Measurements from ENCODE around the gene MTMR2.

DNA sequence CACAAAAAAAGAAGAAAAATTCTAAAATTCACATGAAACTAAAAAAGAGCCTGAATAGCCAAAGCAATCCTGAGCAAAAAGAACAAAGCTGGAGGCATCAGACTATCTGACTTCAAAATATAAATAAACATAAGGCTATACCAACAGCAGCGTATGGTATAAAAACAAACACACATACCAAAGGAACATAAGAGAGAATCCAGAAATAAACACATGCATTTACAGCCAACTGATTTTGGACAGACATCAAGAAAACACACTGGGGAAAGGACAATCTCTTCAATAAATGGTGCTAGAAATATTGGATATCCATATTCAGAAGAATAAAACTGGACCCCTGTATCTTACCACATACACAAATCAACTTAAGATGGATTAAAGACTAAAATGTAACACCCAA is 2.8 kb upstream of the MTMR2 start:
- TF ChIP-seq, protein P1, sequence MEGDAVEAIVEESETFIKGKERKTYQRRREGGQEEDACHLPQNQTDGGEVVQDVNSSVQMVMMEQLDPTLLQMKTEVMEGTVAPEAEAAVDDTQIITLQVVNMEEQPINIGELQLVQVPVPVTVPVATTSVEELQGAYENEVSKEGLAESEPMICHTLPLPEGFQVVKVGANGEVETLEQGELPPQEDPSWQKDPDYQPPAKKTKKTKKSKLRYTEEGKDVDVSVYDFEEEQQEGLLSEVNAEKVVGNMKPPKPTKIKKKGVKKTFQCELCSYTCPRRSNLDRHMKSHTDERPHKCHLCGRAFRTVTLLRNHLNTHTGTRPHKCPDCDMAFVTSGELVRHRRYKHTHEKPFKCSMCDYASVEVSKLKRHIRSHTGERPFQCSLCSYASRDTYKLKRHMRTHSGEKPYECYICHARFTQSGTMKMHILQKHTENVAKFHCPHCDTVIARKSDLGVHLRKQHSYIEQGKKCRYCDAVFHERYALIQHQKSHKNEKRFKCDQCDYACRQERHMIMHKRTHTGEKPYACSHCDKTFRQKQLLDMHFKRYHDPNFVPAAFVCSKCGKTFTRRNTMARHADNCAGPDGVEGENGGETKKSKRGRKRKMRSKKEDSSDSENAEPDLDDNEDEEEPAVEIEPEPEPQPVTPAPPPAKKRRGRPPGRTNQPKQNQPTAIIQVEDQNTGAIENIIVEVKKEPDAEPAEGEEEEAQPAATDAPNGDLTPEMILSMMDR (IDR thresholded peaks at IDR 0.05): no peak
- no peak for TF ChIP-seq MAFK (IDR thresholded peaks at IDR 0.05; ENCODE audit: partially characterized antibody)
